Activated naive CD4-positive, alpha-beta T cell (primary cell): ENCODE measurements around the gene MVP.
A peak's percentile ranks its signal among the peaks of the same experiment; 100 is the strongest.
"Not testable (repeated sequence)": the region's sequence is repeated elsewhere in the genome, so short reads cannot be mapped to it uniquely, and the experiment has no call there.

Experiments
- DNase-seq, 4 experiments: peaks; one replicate each; lab custom pipeline; 2025; lab: John Stamatoyannopoulos, UW

Gene MVP

DNA sequence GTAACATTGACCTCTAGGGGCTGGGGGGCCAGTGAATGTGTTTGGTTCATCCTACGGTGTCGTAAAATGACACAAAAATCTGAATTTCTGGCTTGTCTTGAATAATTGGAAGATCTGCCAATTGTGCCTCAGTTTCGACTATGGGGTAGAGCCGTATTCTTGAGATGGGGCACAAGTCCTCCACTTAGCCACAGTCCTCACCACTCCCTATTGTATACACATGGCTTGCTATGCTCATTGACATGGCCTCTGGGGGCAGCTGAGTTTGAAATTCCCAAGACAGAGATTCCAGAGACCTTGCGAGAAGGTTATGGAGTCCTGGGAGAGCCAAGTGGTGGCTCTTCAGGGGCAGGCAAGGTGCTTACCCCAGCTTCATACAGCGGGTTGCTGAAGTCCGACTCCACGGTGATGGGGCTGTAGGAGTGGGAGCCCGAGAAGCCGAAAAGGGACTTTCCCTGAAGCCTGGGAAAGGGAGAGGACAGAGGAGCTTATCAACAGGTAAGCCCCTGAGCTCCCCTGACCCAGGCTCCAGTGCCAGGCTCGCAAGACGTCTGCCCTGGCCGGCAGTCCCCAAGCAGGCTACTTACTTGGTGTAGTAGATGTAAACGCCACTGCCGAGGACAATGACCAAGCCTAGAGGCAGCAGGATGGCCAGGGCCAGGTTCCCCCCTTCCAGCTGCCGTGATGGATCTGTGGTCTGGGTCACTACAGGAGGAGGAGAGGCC lies 51.7 kb downstream of the MVP start:
- DNase-seq, result no peak

- no peak for DNase-seq
Measured at GRCh38 chr16:29873319-29873718, 53.1 kb downstream of the MVP start.

- DNase-seq, result no peak
Measured at GRCh38 chr16:29875206-29875605, 54.9 kb downstream of the MVP start.

DNA sequence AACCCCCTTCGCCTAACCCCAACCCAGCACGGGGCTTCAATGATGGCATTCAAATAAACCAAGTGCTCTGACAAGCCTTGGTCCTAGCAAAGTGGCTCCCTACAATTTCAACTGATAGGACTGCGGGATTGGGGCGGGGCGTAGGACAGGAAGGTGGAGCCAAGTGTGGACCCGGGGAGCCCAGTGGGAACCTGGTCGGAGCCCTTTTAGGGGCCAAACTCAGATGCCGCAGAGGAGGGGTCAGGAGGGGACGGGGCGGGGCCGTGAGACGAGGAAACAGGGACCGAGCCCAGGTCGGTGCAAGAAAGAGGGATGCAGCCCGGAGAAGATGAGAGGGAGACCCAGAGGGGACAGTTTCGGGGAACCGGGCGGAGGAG lies 55.9 kb downstream of the MVP start:
- DNase-seq, result no peak

- peak in 1 of 4 experiments; percentile 23 for DNase-seq
Measured at GRCh38 chr16:29876594-29877249, 56.5 kb downstream of the MVP start.

GRCh38 chr16:29877266-29877961 lies 57.2 kb downstream of the MVP start:
- DNase-seq, result no peak

DNA sequence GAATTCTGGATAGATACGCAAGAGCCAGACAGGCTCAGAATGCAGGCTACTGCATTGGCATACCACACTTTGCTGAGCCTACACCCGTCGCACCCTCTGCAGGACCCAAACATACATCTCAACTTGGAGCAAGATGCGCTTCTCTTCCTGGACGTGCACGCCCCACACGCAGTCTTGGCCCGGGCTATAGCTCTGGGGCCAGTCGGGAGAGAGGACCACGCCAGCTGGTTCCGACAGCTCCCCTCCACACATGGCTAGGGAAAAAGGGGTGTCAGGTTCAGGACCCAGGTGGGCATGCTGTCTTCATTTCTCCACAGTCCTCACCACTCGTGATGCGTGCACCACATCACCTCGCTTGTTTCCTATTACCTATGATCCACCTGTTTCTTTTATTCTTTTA lies 57.9 kb downstream of the MVP start:
- DNase-seq, result no peak

- no peak for DNase-seq
Measured at GRCh38 chr16:29881050-29881449, 60.8 kb downstream of the MVP start.

DNA sequence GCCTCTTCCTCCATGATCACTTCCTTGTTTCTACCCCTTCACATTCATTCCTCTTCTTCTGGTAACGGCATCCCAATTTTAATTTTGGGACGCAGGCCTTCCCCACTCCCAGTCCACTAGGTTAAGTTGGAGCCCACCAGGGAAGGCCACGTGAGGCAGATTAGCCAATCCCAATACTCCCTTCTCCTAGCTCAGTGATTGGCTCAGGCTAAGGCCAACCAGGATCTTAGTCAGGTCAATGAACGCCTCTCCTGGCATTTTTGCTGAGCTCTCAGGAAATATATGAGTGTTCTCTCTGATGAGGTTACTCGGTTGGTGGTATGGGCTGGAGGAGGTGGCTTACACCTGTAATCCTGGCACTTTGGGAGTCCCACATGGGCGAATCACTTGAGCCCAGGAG lies 63.7 kb downstream of the MVP start:
- DNase-seq, result no peak

DNA sequence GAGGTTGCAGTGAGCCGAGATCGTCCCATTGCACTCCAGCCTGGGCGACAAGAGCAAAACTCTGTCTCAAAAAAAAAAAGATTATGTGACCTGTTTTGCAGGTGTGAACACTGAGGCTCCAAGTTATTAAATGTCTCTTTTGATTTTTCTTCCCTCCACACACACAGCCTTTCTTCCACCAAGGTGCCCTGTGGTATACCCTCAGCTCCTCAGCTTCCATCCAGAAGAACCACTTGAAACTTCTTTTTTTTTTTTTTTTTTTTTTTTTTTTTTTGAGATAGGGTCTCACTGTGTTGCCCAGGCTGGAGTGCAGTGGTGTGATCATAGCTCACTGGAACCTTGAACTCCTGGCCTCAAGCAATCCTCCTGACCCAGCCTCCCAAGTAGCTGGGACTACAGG lies 69.1 kb downstream of the MVP start:
- DNase-seq, result not testable (repeated sequence)

DNA sequence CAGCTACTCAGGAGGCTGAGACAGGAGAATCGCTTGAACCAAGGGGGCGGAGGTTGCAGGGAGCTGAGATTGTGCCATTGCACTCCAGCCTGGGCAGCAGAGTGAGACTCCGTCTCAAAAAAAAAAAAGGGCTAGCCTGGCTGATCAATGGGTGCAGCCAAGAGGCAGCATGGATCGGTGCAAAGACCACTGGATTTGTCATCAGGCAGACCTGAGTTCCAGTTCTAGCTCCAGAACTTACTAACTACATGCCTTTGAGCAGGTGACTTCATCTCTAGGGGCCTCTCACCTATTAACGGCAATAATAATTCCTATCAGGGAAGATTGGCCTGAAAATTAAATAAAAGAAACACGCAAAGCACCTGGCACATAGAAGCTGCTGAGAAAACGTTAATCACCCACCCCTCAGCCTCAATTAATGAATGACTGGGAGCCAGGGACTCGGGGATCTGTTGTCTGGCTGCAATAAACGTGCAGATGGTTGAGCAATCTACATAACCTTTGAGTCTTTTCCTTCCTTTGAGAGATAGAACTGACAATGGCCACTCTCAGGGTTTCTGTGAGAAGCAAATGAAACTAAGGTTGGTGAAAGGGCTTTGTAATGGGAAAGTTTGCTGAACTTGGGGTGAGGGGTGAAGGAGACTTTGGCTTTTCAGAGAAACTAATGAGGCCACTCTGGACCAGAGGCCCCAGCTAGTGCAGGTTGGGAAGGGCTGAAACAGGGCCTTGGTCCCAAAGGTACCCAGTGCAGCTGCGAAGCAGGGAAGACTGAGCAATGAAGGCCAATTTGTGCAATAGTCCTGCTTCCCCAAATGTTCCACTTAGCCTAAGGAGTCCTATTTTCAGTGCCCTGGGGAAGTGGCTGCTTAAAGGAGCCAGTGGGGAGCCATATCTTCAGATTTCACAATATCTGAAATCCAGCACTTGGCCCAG lies 71.5 kb downstream of the MVP start:
- no peak for DNase-seq

- no peak for DNase-seq
Measured at GRCh38 chr16:29892458-29892813, 72.2 kb downstream of the MVP start.

GRCh38 chr16:29893553-29893952 lies 73.3 kb downstream of the MVP start:
- DNase-seq, result no peak

GRCh38 chr16:29894352-29894751 lies 74.1 kb downstream of the MVP start:
- DNase-seq, result no peak

GRCh38 chr16:29896841-29897240 lies 76.6 kb downstream of the MVP start:
- DNase-seq, result no peak

- no peak for DNase-seq
Measured at GRCh38 chr16:29897333-29897732, 77.1 kb downstream of the MVP start.
